Pancreas (tissue), 10 donors: ENCODE data around the gene STUM. TPM values are rescaled to one million over a fixed set of nuclear protein-coding genes. Genes with fewer than 3 reads are reported as not detected.

Source experiments
- ATAC-seq, 4 donors: fragments of 200-7000 bp; cut with Tn5 transposase; one replicate each; pipeline versions ENCODE4 v1.8.0 to v1.9.1; 2020; ENCODE audit warnings: mild to moderate bottlenecking in 4 of 4, moderate library complexity in 4 of 4
- DNase-seq, 6 donors: peaks; one replicate each; pipeline ENCODE4 v3.0.0-alpha.2; 2020
- FAIRE-seq: peaks from 2 replicates; lab custom pipeline; 2012; peaks lifted over from hg19 to GRCh38; lab: Jason Lieb, UNC
- H3K27ac ChIP-seq, 4 donors: fragments of 200-600 bp; sonication (generic); 1 replicate in 3 of 4; 2 replicates in 1 of 4; pipeline versions ENCODE4 v1.5.0 to v1.8.0; 2020
- H3K27me3 ChIP-seq, 4 donors: fragments of 200-600 bp; one replicate each; pipeline ENCODE4 v1.8.0; 2021
- H3K36me3 ChIP-seq, 3 donors: fragments of 200-600 bp; sonication (generic) in 1 of 3; one replicate each; pipeline versions ENCODE4 v1.5.0 to v1.8.0; 2020 to 2021
- H3K4me1 ChIP-seq, 3 donors: fragments of 200-600 bp; one replicate each; pipeline ENCODE4 v1.8.0; 2021
- H3K4me3 ChIP-seq, 4 donors: fragments of 200-600 bp; sonication (generic) in 2 of 4; one replicate each; pipeline versions ENCODE4 v1.5.0 to v1.8.0; 2020 to 2021
- H3K9me3 ChIP-seq, 4 donors: fragments of 200-600 bp; one replicate each; pipeline ENCODE4 v1.8.0; 2021
- CTCF ChIP-seq, 4 donors: fragments of 200-600 bp; sonication (generic) in 3 of 4; IDR thresholded peaks; one replicate each; pipeline versions ENCODE4 v1.5.0 to v1.8.0; 2021; ENCODE audit warnings: antibody characterized with exemption in 4 of 4
- WGBS, 2 donors: extraction: QIAGEN DNeasy Blood & Tissue Kit; methylation state at CpG; one replicate each; pipeline ENCODE4 v1.1.7; 2013; 5-methylcytosine and 5-hydroxymethylcytosine counted together
- intact Hi-C, 3 donors: fragments of 100-400 bp; cut with DNase I; formaldehyde crosslinking; loops; one replicate each; pipeline versions ENCODE4 v1.11.1 to v1.14.2; 2022
- polyA plus RNA-seq, 2 donors: library from polyadenylated mRNA; stranded (reverse); fragments of 200-250 nt; gene quantifications; one replicate each; pipeline ENCODE4 v1.2.3, GENCODE V29; 2013
- total RNA-seq, 6 donors: library from RNA; stranded (reverse); fragmentation: NEBNext Ultra II Directional in 4 of 6; extraction: Animal tissue kit (Norgen Biotek cat#: 25700) in 4 of 6; gene quantifications; one replicate each; pipeline versions ENCODE4 v1.2.1 to v1.2.4, GENCODE V29; 2021 to 2023
- donor health status: healthy with polysubstance abuse.
- donor health status: DM: no; HTN: no; CAD: no; lungs with moderate emphysema.
- donor health status: DM: no; HTN: no; CAD: no.
- donor health status: control.
- donor health status: control.
- donor health status: Bipolar disorder and iron deficiency.
- donor health status: DM: yes; HTN: yes; CAD: no.
- donor health status: DM: no; HTN: no; CAD: no.
- donor health status: DM: no; HTN: no; CAD: no.
- donor health status: DM: yes; HTN: yes; CAD: no.

Gene STUM
- total and polyA plus RNA-seq, 8 donors, result 0.32 to 1.2 (median 0.56) TPM

GRCh38 chr1:226586116-226586515, 37.6 kb downstream of the STUM start:
- DNase-seq (peak in 1 of 6 donors; percentile 9), ATAC-seq (no peak), FAIRE-seq (no peak)
- Histone ChIP-seq H3K4me1 (peaks cover 0 to 7% (median 6%) of the 10 kb centered on the region in 3 donors), H3K9me3 (no peaks in the 10 kb centered on the region), H3K27me3 (no peaks in the 10 kb centered on the region), H3K4me3 (no peak overlapping the region), H3K36me3 (no peaks in the 10 kb centered on the region), H3K27ac (no peak overlapping the region)
- WGBS, 2 donors, result 93 to 94% methylated on average over 7 of the region's 7 CpGs
- intact Hi-C loops, result no loop called here
- TF ChIP-seq CTCF (IDR thresholded peaks at IDR 0.05), result no peak

- no peak for ATAC-seq
- no peak overlapping the region for H3K27ac ChIP-seq
- DNase-seq, result peak in 1 of 6 donors; percentile 17
- 80 to 83% methylated on average over 16 of the region's 16 CpGs for WGBS, 2 donors
- no peaks in the 10 kb centered on the region for H3K36me3 ChIP-seq
- no peak for FAIRE-seq
- no peaks in the 10 kb centered on the region for H3K27me3 ChIP-seq
- intact Hi-C loops, result no loop called here
- peaks cover 0 to 7% (median 6%) of the 10 kb centered on the region in 3 donors for H3K4me1 ChIP-seq
- TF ChIP-seq CTCF (IDR thresholded peaks at IDR 0.05), result no peak
- no peaks in the 10 kb centered on the region for H3K9me3 ChIP-seq
- no peak overlapping the region for H3K4me3 ChIP-seq
Measured at GRCh38 chr1:226586650-226587422, 38.3 kb downstream of the STUM start.

GRCh38 chr1:226588484-226588883, 39.9 kb downstream of the STUM start:
- no peak for FAIRE-seq
- peak overlapping the region in 3 of 4 donors; percentile 17 to 44 (median 36) for H3K27ac ChIP-seq

GRCh38 chr1:226589008-226589733, 40.6 kb downstream of the STUM start:
- peaks cover 0 to 7% (median 6%) of the 10 kb centered on the region in 3 donors for H3K4me1 ChIP-seq
- 34 to 43% methylated on average over 11 of the region's 11 CpGs for WGBS, 2 donors
- no peaks in the 10 kb centered on the region for H3K9me3 ChIP-seq
- H3K27ac ChIP-seq, result peak overlapping the region in 3 of 4 donors; percentile 17 to 44 (median 36)
- DNase-seq, result peak in 4 of 6 donors; percentile 65 to 76 (median 72)
- no peaks in the 10 kb centered on the region for H3K27me3 ChIP-seq
- FAIRE-seq, result no peak
- no peak overlapping the region for H3K4me3 ChIP-seq
- no peak for TF ChIP-seq CTCF (IDR thresholded peaks at IDR 0.05)
- peak; percentile 90 to 92 (median 90) for ATAC-seq
- intact Hi-C loops, result no loop called here
- H3K36me3 ChIP-seq, result no peaks in the 10 kb centered on the region

More at GRCh38 chr1:226588484-226588883, 39.9 kb downstream of the STUM start:
- H3K4me1 ChIP-seq, result peaks cover 0 to 7% (median 6%) of the 10 kb centered on the region in 3 donors
- ATAC-seq, result peak; percentile 38 to 72 (median 58)
- peak in 1 of 6 donors; percentile 31 for DNase-seq
- 43 to 61% methylated on average over 2 of the region's 2 CpGs for WGBS, 2 donors
- H3K27me3 ChIP-seq, result no peaks in the 10 kb centered on the region
- intact Hi-C loops, result no loop called here
- H3K9me3 ChIP-seq, result no peaks in the 10 kb centered on the region
- H3K36me3 ChIP-seq, result no peaks in the 10 kb centered on the region
- TF ChIP-seq CTCF (IDR thresholded peaks at IDR 0.05), result no peak
- no peak overlapping the region for H3K4me3 ChIP-seq
